HG03103 (cell line): ENCODE measurements around the gene SMTNL1.

Experiments used
- ATAC-seq: cut with Tn5 transposase; IDR thresholded peaks from one replicate; pipeline ENCODE4 v1.9.1; 2021; ENCODE audit warnings: low read depth; ENCODE audit not compliant: unreplicated experiment

Gene SMTNL1, protein sequence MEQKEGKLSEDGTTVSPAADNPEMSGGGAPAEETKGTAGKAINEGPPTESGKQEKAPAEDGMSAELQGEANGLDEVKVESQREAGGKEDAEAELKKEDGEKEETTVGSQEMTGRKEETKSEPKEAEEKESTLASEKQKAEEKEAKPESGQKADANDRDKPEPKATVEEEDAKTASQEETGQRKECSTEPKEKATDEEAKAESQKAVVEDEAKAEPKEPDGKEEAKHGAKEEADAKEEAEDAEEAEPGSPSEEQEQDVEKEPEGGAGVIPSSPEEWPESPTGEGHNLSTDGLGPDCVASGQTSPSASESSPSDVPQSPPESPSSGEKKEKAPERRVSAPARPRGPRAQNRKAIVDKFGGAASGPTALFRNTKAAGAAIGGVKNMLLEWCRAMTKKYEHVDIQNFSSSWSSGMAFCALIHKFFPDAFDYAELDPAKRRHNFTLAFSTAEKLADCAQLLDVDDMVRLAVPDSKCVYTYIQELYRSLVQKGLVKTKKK

DNA sequence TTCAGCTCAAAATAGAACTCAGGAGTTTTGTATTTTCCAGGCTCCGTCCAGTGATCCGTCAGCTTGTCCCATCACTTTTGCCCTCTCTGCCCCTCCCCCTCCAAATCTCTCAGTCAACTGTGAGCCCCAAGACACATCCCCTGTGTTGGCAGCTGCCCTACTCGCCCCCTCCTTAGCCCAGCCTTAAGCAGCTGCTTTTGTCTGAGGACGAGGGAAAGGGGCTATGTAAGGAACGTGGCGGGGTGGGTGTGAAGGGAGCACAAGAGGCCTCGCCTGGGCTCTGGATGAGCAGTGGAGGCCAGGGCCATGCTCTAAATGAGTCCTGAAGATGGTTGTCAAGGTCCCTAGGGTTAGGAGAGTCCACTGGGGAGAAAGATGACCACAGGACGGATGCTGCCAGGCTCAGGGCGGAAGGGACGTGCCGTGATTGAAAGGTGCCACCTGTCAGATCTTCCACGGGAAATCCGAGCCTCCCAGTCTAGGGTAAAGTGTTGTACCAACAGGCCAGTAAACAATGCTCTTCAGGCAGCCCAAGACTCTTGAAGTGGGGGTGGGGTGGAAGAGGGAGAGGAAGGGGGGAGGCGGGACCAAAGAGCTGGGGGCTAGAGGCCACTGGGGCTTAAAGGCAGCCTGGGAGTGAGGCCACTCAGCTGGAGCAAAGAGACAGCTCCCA is at the start of gene SMTNL1:
Gene SMTNL1 (plus strand): TSS at position 649 of the 673 bp plus-strand sequence. CDS start 5,048 bp downstream, outside the sequence.
- no peak for ATAC-seq

DNA sequence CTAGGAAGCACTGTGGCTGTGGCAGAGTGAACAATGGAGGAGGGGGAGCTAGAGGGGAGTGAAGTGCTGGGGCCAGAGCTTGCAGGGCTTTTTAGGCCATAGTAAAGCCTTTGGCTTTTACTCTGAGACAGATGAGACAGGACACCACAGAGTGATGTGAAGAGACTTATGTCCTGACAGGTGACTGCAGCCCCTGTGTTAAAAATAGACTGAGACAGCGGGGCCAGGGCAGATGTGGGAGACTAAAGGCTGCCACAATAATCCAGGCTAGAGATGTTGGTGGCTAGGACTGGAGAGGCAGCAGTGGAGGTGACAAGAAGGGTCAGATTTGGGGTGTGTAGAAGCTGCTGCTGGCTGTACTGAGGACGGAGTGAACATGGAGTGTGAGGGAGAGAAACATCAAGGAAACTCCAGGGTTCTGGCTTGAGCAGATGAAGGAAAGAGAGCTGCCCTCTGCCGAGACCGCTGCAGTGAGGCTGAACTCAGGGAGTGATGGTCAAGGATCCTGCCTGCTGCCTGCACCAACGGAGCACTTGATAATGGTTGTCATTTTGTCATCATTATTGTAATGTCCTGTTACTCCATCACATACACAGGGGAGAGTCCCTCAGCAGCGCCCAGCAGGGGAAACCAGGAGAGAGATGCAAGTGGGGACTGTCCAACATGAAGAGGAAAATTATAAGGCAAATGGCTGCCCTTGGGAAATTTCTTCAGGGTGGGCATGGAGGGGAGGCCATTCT is 49.3 kb upstream of the SMTNL1 start:
- ATAC-seq, result no peak

DNA sequence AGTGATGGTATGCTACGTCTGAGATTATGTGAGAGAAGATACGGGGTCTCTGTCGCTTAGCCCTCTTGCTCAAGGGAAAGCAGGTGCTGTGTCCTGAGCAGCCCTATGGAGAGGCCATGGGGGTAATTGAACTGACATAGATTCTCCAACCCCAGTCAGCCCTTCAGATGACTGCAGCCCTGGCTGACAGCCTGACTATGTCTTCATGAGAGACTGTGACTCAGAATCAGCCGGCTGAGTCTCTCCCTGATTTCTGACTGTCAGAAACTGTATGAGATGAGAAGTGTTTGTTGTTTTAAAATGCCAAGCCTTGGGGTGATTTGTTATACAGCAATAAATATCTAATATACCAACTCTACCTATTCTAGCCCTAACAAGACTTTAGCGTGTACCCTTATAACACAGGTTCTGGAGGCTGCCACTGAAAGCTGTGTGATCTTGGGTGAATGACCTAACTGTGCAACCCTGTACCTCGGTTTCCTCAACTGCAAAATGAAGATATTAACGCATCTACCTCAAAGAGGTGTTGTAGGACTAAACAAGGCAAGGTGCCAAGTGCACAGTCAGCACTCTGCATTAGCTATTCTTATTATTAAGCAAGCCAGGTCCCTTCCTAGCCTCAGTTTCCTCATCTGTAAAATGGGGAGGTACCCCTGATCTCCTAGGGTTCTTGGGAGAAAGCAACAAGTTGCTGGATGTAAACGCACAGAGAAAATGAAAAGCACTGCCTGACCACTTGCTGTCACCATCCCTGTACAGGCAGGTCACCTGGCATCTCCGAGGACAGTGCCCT is 46.7 kb upstream of the SMTNL1 start:
- ATAC-seq, result no peak

DNA sequence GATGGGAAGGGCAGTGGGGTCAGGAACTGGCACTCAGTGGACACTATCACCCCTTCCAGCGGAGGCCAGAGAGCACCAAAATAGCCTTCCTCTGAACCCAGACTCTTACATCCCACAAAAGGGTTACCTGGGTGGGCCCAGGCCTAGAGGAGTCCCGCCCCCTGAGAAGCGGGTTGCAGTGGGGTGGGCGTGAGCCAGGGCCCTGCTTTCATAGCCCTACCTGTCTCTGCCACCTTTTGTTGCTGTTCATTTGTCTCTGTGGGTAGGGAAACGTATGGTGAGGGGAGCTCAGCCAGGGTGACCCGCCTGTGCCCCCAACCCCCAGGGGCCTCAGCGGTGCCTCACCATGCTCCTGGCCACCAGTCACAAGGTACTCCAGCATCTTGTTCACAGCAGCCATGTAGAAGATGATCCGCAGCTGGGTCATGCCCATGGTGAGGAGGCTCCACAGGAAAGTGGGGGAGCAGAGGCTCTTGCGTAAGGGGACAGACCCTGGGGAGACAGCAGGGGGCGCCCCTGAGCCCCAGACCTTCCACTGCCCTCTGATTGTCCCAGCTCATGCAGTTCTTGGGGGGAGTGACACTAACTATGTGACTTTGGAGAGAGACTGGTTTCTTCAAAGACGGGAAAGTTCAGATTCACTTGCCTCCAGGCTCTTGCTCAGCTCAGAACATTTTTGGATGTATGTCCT is 45.9 kb upstream of the SMTNL1 start:
- no peak for ATAC-seq

DNA sequence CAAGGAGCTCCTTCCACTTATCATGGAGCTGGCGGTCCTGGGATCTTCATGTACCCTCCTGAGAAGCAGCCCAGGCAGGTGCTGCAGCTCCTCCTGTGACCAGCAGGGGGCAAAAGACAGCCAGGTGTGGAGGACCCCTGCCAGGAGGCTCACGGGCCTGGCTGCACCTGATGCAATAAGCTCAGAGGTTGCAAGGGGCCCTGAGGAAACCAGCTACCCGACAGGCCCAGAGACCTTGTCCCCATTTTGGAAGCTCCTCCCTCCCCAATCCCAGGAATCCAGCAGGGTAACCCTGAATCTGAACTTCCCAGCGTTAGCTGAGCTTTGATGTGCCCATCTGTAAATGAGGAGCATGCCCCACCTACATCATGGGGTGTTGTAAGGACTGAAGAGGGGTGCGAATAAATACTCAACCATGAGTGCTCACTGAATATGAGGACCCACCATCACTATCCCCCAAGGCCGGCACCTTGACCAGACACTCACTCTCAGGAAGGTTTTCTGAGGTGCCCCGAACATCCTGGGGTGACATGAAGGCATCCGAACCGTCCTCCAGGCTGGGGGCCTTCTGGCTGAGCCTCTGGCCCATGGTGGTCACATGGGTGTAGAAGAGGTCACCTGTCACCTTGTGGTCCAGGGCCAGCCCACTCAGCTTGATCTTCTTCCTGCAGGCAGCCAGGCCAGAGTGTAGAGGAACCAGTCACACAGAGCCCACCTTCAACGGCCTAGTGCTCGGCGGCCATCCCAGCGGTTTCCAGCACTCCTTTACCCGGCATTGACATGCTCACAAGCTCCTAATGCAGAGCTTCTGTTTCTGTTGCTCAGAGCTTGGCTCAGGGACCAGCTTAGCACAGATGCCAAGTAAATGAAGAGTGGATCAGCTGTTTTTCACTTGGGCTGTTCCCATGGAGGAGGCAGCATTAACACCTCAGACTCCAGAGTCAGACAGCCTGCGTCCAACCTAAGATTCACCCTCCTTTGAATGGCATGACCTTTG is 43.6 kb upstream of the SMTNL1 start:
- ATAC-seq, result peak; percentile 73

DNA sequence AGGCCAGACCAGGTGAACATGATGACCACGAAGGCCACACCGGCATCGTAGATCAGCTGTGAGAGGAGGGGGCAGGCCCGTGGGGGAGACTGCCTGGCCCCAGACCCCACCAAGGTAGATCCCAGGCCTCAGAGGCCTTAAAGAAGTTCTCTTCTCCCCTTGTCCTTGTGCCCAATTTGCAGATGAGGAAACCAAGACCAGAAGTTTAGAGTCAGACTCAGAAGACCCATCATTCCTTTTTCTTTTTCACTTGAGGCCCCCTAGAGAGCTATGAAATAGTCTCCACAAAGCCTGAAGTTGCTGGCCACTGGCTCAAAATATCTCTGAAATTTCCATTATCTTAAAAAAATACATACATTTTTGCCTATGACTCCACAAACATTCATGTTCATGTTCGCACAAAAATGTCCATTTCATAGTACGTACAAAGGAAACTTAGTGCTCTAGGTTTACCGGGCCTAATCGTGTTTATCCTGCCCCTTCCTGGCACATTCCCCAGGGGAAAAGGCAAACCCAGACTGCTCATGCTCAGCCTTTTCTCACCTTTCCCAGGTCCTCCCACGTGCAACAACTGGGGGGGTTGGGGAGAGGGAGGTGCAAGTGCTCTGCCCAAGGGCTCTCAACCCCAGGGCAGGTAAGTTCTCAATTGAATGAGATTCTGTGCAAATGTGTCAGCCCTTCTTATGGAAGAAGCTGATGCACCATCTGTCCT is 41.1 kb upstream of the SMTNL1 start:
- ATAC-seq, result no peak

DNA sequence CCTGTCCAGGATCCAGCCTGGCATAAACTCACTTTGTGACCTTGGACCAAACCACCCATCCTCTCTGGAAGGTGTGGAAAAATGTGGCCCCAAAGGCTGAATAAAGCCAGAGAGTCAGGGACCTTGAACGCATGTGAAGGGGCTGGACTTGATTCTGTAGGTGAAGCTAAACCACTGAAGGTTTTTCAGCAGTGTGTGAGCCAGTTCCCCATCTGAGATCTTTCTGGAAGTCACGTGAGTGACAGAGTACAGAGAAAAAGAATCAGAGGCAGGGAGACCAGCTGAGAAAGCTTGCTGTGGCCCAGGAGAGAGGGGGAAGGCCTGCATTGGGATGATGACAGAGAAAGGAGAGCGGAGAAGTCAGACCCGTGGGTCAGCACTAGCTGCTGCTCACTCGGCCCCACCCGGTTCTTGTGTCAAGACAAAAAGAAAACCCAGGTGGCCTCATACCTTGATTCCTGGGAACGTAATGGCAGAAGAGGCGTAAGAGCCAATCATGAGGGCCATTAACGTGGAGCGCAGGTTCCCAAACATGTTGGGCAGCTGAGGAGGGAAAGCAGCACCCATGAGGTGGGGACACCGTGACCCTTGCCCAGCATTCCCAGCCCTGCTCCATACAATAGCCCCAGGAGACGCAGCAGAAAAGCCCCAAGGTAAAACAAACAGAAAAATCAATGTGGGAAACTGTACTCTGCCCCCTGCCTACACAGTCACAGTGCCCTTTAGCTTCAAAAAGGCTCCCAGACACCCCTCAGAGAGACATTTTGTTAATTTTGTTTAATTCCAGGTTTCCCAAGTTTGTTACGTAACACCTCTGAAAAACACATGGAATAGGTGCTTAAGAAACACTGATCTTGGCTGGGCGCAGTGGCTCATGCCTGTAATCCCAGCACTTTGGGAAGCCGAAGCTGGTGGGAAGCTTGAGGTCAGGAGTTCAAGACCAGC is 39.8 kb upstream of the SMTNL1 start:
- ATAC-seq, result no peak

DNA sequence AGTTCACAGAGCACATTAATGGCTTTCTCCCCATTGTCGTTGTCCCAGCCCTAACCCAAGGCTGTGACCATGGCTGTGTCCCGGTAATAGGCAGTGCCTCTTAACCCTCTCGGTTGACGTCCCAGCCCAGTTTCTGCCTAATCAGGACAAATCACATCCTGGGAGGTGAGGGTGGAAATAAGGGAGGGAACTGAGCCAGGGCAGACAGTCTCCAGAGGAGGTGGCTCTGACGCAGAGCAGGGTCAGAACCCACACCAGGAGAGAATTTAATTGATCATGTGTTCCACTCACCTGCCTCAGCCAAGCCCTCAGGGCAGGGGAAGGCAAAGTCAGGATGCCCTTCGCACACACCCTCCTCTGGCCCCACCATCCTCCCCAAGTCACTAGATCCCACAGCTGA is 38.9 kb upstream of the SMTNL1 start:
- ATAC-seq, result no peak

DNA sequence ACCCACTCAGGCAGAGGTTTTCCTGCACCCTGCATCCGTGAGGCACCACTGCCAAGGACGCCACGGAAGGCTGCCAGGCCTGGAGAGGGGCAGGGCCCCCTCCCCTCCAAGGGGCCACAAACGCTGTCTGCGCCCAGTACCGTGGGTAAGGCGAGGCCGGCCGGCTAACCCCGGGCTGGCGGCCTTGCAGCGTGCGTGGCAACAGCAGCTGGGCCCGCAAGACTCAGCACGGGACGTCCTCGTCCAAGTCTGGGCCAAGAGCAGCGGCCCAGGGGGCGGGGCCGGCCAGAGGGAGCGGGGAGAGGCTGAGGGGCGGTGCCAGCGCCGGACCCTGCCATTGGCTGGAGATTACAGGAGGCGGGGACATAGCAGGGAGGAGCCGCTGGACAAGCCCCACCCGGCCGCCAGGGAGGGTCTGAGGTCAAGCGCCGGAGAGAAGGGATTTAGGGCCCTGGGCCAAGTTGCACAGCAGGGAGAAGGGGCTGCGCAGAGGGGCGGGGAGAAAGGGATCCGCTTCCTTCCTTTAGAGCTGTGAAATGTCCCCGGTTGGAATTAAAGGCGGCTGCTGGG is 37.9 kb upstream of the SMTNL1 start:
- ATAC-seq, result peak; percentile 95

DNA sequence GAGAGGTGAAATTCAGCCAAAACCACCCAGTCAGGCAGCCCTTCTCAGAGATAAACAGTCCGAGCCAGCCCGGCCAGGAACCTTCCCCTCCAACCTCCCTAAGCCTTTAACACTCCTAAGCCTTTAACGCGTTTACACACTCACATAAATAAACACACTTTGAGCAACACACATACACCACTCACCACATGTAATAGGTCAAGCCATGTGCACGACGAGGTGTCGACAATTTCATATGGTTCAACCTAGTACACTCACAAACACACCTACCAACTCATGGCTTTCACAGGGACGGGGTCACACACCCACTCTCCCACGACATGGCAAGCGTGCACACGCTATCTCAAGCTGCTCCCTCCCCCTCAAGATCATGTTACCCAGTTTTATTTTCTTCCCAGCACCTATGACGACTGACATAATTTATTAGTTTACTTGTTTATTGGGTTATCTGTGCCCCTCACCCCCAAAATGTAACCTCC is 37.4 kb upstream of the SMTNL1 start:
- no peak for ATAC-seq

DNA sequence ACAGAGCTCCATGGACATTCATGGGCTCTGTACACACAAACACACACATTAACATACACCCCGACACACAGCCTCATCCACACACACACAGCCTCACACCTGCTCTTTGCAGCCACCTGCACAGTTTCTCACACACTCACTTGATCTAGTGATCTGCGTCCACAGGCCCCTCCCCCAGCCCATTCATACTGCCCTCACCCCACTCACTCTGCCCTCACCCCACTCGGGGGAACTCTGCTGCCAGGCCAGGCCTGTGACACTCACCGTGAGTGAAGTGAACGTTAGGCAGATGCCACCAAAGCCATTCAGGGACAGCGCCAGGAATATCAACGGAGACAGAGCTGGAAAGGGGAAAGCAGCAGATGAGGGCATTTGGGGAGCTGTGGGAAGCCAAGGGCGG is 36.9 kb upstream of the SMTNL1 start:
- no peak for ATAC-seq

DNA sequence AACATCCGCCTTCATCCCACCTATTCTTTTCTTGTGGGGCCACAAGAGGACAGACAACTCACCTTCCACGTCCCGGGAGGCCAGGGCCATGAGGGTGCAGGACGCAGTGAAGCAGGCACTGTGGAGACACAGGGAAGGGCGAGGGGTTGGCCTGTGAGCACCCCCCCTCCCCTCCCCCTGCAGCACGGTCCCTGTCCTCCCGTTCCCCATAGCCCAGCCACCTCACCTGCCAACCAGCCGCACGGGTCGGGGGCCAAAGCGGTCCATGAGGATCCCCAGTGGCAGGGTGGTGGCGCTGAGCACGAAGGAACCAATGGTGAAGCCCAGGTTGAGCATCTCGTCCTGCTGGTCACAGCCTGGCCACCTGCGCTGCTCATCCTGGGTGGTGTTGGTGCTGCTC is 36.5 kb upstream of the SMTNL1 start:
- no peak for ATAC-seq

DNA sequence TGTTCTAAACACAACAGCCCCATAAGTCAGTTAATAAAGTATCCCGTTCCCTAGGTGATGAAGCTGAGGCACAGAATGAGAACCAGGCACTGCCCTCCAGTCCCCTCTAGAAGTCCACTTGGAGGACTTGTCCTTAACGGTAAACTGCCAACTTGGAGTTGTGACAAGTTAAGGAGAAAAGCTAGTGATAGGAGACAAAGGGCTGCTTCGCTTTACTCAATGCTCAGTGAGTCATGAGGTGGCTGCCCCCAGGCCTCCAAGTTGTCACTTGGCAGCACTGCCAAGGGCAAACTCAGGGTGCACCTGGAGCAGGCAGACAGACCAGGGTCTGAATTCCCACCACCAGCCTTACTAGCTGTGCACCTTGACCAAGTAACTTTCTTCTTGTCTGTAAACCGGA is 35.4 kb upstream of the SMTNL1 start:
- ATAC-seq, result no peak

DNA sequence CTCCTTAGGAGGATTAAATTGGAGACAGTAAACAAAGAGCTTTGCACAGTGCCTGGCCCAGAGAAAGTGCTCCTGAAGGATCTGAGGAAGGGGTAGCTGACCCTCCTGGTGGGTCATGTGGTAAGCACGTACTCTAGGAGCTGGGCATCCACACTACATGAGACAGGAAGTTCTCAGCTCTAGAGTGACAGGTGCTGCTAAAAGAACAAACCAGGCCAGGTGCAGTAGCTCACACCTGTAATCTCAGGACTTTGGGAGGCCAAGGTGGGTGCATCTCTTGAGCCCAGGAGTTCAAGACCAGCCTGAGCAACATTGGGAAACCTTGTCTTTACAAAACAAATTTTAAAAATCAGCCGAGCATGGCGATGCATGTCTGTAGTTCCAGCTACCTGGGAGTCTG is 35.0 kb upstream of the SMTNL1 start:
- no peak for ATAC-seq

DNA sequence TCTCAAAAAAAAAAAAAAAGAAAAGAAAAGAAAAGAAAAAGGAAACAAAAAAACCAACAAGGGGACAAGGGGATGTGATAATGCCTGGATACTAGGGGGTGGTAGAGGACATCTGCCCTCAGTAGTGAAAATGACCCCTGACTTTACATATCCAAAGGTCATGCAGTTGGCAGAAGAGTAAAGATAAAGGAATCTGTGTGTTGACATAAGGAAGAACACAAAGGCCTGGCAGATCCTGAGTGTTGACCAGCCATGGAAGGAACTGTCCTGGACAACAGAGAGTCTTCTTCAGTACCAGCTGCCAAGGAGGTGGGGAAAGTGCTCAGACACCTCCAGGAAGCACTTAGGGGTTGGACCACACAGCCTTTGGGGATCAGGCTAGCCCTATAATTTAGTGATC is 34.5 kb upstream of the SMTNL1 start:
- ATAC-seq, result no peak

DNA sequence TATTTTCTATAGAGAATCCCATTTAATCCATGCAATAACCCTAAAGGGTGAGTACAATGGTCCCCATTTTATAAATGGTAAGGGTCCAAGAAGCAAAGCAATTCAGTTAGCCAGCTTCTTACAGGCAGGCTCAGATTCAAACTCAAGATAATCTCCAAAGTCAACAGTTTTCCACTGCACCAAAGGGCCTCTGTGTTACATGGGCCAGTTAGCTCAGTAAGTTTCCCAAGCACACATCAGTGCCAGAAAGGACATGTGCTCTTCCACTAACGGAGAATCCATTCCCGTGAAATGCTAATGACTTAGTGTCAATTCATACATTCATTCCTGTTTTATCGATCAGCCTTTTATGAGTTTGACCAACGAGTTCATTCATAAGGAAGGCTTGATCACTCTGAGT is 32.9 kb upstream of the SMTNL1 start:
- no peak for ATAC-seq

DNA sequence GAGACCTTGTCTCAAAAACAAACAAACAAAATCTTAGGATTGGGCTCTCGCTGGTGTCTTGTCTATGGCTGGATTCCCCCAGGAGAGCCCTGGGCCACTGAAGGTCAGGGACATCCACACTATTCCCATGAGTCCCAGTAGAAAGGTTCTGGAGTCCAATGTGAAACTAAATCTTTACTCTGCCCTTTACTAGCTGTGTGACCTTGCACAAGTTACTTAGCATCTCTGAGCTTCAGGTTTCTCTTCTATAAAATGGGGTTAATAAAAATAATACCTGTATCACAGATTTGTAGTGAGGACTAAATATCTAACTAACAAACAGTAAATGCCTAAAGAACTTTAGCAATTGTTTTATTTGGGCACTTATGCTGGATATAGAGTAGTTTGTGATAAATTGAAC is 30.9 kb upstream of the SMTNL1 start:
- ATAC-seq, result no peak
